Stimulated activated CD8-positive, alpha-beta memory T cell treated with anti-CD3 and anti-CD28 coated beads, Interleukin-4, amount 100 ng/mL, for 4 hours (primary cell): ENCODE measurements around the gene RASAL1.

Experiments
- DNase-seq, 2 donors: peaks; one replicate each; pipeline ENCODE4 v3.0.0-alpha.2; 2020; ENCODE audit warnings: low read depth in 2 of 2, low spot score in 1 of 2

Gene RASAL1

DNA sequence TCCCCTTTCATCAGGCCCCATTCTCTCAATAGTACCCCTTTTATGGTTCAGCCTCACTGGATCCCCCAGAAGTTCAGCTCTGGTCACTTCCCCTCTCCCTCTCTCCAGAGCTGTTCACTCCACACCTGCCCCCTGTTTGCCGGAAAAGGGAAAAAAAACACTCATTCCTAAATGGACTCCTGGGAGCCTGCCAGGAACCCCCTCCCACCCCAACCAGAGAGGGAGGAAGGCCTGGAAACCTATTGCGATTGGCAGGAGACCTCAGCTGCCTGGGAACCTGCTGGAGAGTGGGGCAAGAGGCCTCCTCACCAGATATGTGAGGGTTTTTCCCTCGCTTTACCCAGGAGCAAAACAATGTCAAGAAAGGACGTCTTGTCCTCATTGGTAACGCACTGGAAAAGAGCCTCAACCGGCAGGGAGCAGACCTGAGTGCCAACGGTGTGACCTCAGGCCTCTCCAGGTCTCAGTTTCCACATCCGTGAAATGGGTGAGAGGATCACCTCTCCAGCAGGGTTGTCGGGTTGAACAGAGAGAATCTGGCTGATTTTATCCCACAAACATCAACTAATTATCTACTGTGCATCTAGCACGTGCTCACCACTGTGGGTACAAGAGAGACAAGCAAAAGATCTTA lies 74.4 kb downstream of the RASAL1 start:
- no peak for DNase-seq

DNA sequence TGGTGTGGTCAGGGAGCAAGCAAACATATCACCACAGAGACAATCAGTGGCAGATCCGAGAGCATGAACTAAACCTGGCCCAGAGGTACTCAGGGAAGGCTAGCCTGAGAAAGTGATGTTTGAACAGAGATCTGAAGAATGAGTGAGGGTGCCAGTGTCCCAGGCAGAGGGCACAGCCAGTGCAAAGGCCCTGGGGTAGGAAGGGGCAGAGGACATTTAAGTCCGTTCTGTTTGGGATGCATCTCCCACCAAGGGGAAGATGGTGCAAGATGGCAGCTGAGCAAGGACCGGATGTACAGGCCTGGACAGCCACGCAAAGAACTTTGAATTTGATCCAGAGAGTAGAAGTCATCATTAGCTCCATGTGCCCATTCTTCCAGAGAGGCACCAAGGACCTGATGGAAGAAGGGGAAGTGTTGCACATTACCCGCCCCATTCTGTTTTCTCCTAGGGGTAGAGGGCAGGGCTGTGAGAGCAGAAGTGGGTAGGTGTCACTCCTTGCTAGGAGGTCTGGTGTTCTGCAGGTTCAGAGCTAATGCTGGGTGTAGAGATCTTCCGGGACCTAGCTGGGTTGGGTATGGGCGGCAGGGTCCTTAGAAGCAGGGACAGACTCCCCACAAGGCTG lies 75.1 kb downstream of the RASAL1 start:
- DNase-seq: no peak

- no peak for DNase-seq
These were observed 76.4 kb downstream of the RASAL1 start for GRCh38 chr12:113059071-113059595.

- DNase-seq: no peak
These were observed 77.0 kb downstream of the RASAL1 start for GRCh38 chr12:113058553-113058952.

- no peak for DNase-seq
These were observed 77.7 kb downstream of the RASAL1 start for GRCh38 chr12:113057565-113058485.

- DNase-seq: no peak
These were observed 78.7 kb downstream of the RASAL1 start, which contains the start of gene DTX1 for GRCh38 chr12:113056631-113057488. Gene DTX1 (plus strand): TSS chr12:113056730. CDS start chr12:113058193, 1,463 bp downstream.

GRCh38 chr12:113056381-113056630 lies 79.3 kb downstream of the RASAL1 start:
- no peak for DNase-seq

DNA sequence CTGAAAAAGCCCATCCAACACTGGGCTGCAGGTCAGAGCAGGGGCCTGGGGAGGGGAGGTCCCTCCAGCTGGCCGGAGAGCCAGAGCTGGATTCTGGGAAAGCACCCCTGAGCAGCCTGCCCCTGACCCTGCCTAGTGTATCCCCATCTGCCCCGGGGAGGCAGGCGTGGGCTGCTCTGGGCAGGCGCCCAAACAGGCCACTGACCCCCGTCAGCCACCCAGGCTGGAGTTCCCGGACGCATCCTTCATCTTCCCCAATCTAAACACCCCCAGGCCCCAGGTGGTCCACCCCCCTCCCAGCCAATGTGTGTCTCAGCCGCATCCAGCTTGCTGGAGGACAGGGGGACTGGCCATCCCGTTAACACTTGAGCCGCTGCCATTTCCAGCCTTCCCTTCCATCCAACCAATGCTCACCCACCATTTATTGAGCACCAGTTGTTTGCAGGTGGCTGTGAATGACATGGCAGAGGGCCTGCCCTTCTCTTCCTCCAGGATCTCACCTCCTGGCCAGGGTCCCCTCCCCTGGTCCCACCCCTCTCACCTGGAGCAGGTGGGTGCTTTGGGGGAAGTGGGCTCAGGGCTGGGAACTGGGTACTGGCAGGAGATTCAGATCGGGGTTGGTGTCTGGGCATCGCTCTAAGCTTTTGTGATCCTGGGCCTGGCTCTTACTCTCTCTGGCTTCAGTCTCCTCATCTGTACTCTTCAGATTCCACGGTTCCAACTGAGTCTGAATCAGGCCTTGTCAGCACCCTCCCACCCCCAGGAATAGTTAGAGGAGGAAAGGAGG lies 79.8 kb downstream of the RASAL1 start:
- no peak for DNase-seq

GRCh38 chr12:113054948-113055486 lies 80.5 kb downstream of the RASAL1 start:
- no peak for DNase-seq

- DNase-seq: no peak
These were observed 83.2 kb downstream of the RASAL1 start for GRCh38 chr12:113052326-113052725.

DNA sequence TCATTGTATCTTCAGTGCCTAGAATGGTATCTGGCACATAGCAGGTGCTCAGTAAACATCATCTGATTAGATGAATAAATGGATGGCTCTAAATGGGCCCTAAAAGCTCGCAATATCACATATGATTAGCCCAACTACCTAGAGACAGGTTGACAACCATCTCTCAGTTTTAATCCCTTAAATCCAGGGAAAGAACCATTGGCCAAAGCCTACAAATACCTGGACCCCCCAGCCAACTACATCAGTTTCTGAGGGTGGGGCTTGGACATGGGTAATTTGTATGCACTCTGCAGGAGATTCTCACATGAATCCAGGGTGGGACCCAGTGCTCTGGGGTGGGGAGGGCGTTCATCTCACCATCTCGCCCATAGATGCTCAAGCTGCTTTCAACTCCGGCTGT lies 83.8 kb downstream of the RASAL1 start:
- DNase-seq: no peak

DNA sequence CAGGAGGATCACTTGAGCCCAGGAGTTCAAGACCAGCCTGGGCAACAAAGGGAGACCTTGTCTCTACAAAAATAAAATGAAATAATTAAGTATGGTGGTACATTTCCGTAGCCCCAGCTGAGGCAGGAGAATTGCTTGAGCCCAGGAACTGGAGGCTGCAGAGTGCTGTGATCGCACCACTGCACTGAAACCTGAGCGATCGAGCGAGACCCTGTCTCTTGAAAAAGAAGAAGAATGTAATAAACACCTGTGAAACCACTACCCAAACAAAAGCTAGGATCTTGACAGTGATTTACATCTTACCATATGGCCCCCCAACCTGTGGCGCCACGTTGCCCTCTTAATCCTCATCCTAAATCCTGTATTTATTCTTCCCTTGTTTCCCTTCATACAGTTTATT lies 84.8 kb downstream of the RASAL1 start:
- DNase-seq: no peak

DNA sequence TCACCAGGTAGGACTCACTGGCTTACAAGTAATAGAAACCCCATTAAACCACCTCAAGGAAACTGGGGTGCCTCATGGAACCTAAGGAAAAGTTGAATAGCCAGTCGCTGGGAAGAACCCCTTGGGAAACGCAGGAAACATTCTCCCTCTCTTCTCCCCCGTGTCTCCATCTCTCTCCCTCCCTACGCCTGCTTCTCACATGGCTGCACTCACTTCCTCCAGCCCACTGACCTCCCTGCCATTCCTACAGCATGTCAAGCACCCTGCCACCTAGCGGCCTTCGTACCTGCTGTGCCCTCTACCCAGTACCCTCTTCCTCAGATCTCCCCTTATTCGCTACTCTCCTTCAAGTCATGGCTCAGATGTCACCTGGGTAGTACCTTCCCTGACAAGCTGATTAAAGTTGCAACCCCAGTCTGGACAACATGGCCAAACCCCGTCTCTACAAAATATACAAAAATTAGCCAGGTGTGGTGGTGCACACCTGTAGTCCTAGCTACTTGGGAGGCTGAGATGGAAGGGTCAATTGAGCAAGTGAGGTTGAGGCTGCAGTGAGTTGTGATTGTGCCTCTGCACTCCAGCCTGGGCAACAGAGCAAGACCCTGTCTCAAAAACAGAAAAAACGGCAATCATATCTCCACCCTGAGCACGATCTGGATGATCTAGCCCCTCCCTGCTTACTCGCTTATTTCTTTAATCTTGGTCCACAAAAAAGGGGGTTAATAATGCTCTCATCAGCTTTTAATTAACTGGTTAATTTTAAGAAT lies 85.4 kb downstream of the RASAL1 start:
- no peak for DNase-seq
